ENCODE results near the gene CARMIL1.
"Not testable (repeated sequence)": the region's sequence is repeated elsewhere in the genome, so short reads cannot be mapped to it uniquely, and the experiment has no call there.

The CARMIL1 gene

DNA sequence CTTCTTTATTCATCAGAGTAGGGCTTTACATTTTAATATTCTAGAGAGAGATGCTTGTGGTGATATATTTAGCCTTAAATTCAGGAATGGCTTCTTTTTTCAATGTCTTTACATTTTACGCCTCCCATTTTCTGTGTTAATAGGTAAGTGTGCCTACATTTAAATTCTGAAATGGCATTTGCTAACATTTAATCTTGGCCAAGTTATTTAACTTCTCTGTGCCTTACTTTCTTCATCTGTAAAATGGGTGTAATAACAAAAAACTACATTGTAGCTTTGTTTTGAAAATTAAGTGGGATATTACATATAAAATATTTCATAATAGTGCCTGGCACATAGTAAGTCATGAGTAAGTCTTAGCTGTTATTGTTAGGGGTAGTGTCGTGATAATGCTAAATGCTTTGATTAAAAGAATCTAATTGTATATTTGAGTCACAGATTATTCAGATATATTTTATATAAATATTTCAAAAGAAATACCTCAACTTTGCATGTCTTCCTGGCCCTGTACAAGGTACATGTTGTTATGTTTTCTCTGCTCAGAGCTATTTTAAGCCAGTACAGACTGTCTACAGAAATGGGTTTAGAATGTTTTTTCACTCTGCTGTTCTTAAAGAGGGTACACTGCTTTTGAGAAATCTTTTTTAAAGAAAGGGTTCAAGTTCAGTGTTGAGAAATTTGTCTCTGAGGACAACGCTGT, 18.8 kb downstream of the CARMIL1 start:
- Histone ChIP-seq H3K36me3 (ENCODE audit: insufficient read depth, low read length) (no peaks in the 10 kb centered on the region), H3K9me3 (ENCODE audit: low read length) (no peaks in the 10 kb centered on the region), H3K27ac (ENCODE audit: low read depth, low read length) (no peak overlapping the region), H3K4me3 (ENCODE audit: low read depth in 1 of 2, low read length in 2 of 2) (no peak overlapping the region), H3K9ac (ENCODE audit: low read length) (no peak overlapping the region), H3K4me1 (ENCODE audit: insufficient read depth, low read length) (no peaks in the 10 kb centered on the region), H3K27me3 (ENCODE audit: control insufficient read depth in 1 of 2, insufficient read depth in 2 of 2, low read length in 2 of 2) (no peaks in the 10 kb centered on the region)

DNA sequence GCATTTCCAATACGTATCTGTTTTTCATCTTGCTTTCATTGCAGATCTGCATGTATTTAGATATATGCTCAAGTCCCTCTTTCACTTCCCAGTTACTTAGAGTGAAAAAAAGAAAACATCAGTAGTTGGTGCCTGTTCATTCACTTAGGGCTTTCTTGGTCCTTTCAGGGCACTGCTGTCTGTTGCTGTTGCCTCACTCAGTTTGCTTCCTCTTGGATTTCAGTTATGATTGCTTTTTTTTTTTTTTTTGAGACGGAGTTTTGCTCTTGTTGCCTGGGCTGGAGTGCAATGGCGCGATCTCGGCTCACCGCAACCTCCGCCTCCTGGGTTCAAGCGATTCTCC, 19.3 kb downstream of the CARMIL1 start:
- H3K4me3 ChIP-seq (ENCODE audit: low read depth in 1 of 2, low read length in 2 of 2); H3K9ac ChIP-seq (ENCODE audit: low read length); H3K9me3 ChIP-seq (ENCODE audit: low read length); H3K27me3 ChIP-seq (ENCODE audit: control insufficient read depth in 1 of 2, insufficient read depth in 2 of 2, low read length in 2 of 2); H3K36me3 ChIP-seq (ENCODE audit: insufficient read depth, low read length); H3K27ac ChIP-seq (ENCODE audit: low read depth, low read length); H3K4me1 ChIP-seq (ENCODE audit: insufficient read depth, low read length): not testable (repeated sequence)

DNA sequence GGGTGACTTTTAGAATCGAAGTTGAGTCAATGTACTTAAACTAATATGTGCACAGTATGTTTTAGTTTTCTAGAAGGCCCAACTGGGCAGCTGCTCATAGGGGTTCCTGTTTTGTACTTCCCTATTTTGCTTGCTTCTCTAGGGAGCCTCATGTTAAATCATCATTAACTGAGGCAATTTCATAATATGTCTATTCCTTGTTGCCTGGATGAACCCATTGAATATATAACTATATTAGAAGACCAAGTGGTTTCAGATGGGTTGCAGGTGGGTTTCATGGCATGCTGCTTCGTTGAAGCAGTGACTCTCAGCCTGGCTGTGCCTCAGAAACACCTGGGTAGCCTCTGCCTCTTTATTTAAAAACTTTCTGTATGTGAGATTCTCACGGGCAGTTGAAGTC, 22.2 kb downstream of the CARMIL1 start:
- Histone ChIP-seq H3K36me3 (ENCODE audit: insufficient read depth, low read length) (no peaks in the 10 kb centered on the region), H3K9me3 (ENCODE audit: low read length) (no peaks in the 10 kb centered on the region), H3K27me3 (ENCODE audit: control insufficient read depth in 1 of 2, insufficient read depth in 2 of 2, low read length in 2 of 2) (no peaks in the 10 kb centered on the region), H3K4me1 (ENCODE audit: insufficient read depth, low read length) (no peaks in the 10 kb centered on the region), H3K27ac (ENCODE audit: low read depth, low read length) (no peak overlapping the region), H3K9ac (ENCODE audit: low read length) (no peak overlapping the region), H3K4me3 (ENCODE audit: low read depth in 1 of 2, low read length in 2 of 2) (no peak overlapping the region)

DNA sequence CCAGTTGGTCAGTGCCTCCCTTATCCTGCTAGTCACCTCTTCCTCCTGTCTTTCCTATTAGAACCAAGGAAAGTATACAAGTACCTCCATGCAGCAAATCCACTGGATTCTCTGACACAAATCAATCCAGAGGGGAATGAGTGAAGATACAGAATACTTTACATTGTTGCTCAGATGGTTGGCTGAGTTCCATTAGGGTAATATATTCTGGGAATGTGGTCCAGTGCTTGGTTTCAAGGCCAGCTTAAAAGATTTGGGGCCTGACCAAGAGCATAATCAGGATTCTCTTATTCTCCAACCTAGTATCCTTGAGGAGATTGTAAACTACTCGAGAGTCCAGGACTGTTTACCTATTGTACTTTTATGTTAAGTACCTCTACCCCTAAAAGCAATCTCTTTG, 23.0 kb downstream of the CARMIL1 start:
- no peaks in the 10 kb centered on the region for H3K27me3 ChIP-seq (ENCODE audit: control insufficient read depth in 1 of 2, insufficient read depth in 2 of 2, low read length in 2 of 2)
- H3K4me3 ChIP-seq (ENCODE audit: low read depth in 1 of 2, low read length in 2 of 2) = no peak overlapping the region
- H3K9ac ChIP-seq (ENCODE audit: low read length) = no peak overlapping the region
- no peaks in the 10 kb centered on the region for H3K4me1 ChIP-seq (ENCODE audit: insufficient read depth, low read length)
- H3K27ac ChIP-seq (ENCODE audit: low read depth, low read length) = no peak overlapping the region
- H3K36me3 ChIP-seq (ENCODE audit: insufficient read depth, low read length) = no peaks in the 10 kb centered on the region
- H3K9me3 ChIP-seq (ENCODE audit: low read length) = no peaks in the 10 kb centered on the region

DNA sequence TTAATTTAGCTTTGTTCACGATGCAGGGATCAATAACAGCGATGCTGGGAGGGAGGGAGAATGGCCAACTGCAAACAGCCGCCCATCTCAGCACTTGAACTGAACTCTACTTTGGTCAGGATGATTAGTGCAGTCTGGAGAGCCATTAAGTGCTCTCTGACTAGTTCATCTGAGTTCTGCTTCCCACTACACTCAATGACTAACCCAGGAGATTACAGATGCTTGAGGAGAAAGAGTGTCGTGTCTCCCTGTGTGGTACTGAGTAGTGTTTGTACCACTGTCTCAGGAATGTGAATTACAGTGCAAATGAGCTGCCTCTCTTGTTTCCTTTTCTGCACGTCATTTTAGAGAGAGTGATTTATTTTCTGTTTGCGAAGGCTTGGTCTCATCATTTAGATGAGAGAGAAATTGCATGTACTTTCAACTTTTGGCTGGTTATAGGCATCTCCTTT, 23.5 kb downstream of the CARMIL1 start:
- no peaks in the 10 kb centered on the region for H3K36me3 ChIP-seq (ENCODE audit: insufficient read depth, low read length)
- no peaks in the 10 kb centered on the region for H3K27me3 ChIP-seq (ENCODE audit: control insufficient read depth in 1 of 2, insufficient read depth in 2 of 2, low read length in 2 of 2)
- no peak overlapping the region for H3K4me3 ChIP-seq (ENCODE audit: low read depth in 1 of 2, low read length in 2 of 2)
- no peak overlapping the region for H3K27ac ChIP-seq (ENCODE audit: low read depth, low read length)
- no peaks in the 10 kb centered on the region for H3K9me3 ChIP-seq (ENCODE audit: low read length)
- no peaks in the 10 kb centered on the region for H3K4me1 ChIP-seq (ENCODE audit: insufficient read depth, low read length)
- H3K9ac ChIP-seq (ENCODE audit: low read length) = no peak overlapping the region

DNA sequence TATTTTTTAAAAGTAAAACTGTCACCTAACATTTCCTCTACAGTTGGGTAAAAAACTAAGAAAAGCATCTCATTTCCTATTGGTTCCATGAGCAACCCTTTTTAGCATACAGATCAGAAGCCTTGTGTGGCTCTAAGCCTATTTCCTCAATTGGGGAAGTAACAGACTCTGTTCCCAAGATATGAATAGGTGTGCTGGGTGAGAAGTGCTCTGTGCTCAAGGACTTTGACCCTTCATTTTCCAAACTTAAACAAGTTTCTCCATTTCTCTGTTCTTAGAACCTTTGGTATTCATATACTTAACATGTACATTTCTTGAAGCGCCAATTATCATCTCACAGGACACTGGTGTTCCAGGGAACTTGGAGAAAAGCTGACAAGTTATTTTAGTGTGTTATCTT, 24.1 kb downstream of the CARMIL1 start:
- H3K9ac ChIP-seq (ENCODE audit: low read length) = no peak overlapping the region
- no peaks in the 10 kb centered on the region for H3K36me3 ChIP-seq (ENCODE audit: insufficient read depth, low read length)
- no peak overlapping the region for H3K4me3 ChIP-seq (ENCODE audit: low read depth in 1 of 2, low read length in 2 of 2)
- no peaks in the 10 kb centered on the region for H3K27me3 ChIP-seq (ENCODE audit: control insufficient read depth in 1 of 2, insufficient read depth in 2 of 2, low read length in 2 of 2)
- no peaks in the 10 kb centered on the region for H3K9me3 ChIP-seq (ENCODE audit: low read length)
- no peak overlapping the region for H3K27ac ChIP-seq (ENCODE audit: low read depth, low read length)
- H3K4me1 ChIP-seq (ENCODE audit: insufficient read depth, low read length) = no peaks in the 10 kb centered on the region

DNA sequence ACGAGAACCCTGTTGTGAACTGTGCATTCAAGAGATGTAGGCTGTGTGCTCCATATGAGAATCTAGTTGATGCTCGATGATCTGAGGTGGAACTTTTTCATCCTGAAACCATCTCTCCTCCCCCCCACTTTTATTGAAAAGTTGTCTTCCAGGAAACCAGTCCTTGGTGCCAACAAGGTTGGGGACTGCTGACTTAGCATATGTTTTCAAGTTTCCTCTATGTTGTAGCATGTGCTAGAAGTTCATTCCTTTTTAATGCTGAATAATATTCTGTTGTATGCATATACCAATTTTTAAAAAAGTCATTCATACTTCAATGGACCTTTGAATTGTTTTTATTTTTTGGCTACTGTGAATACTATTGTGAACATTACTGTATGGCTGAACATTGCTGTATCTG, 27.2 kb downstream of the CARMIL1 start:
- Histone ChIP-seq H3K4me1 (ENCODE audit: insufficient read depth, low read length) (no peaks in the 10 kb centered on the region), H3K27ac (ENCODE audit: low read depth, low read length) (no peak overlapping the region), H3K9ac (ENCODE audit: low read length) (no peak overlapping the region), H3K9me3 (ENCODE audit: low read length) (no peaks in the 10 kb centered on the region), H3K4me3 (ENCODE audit: low read depth in 1 of 2, low read length in 2 of 2) (no peak overlapping the region), H3K36me3 (ENCODE audit: insufficient read depth, low read length) (no peaks in the 10 kb centered on the region), H3K27me3 (ENCODE audit: control insufficient read depth in 1 of 2, insufficient read depth in 2 of 2, low read length in 2 of 2) (no peaks in the 10 kb centered on the region)

DNA sequence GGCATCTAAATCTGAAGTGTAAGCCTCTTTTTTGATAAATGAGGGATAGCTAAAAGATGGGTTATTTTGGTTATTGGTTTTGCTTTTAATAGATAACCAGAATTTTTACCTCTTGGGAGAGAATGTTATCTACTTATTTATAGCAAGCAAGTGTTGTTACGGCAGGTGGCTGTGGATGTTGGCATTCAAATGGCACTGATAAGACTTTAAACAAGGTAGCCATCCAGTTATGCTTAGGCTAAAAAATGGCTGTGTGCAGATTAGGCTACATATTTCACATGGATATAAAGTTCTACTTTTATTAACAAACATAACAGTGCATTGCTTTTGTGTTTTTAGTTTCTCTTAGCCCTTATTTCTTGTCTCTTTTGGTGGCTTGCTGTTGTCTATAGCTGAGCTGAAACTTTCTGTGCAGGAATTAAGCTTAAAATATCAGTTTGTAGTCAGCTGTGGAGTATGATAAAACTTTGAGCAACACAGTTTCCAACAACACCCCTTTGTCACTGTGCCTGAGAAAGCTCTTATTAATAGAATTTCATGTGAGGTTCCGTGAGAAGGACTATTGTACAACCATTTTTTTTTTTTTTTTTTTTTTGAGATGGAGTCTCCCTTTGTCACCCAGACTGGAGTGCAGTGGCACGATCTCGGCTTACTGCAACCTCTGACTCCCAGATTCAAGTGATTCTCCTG, 28.8 kb downstream of the CARMIL1 start:
- Histone ChIP-seq H3K9me3 (ENCODE audit: low read length) (no peaks in the 10 kb centered on the region), H3K4me3 (ENCODE audit: low read depth in 1 of 2, low read length in 2 of 2) (no peak overlapping the region), H3K9ac (ENCODE audit: low read length) (no peak overlapping the region), H3K36me3 (ENCODE audit: insufficient read depth, low read length) (no peaks in the 10 kb centered on the region), H3K4me1 (ENCODE audit: insufficient read depth, low read length) (no peaks in the 10 kb centered on the region), H3K27me3 (ENCODE audit: control insufficient read depth in 1 of 2, insufficient read depth in 2 of 2, low read length in 2 of 2) (no peaks in the 10 kb centered on the region), H3K27ac (ENCODE audit: low read depth, low read length) (no peak overlapping the region)

DNA sequence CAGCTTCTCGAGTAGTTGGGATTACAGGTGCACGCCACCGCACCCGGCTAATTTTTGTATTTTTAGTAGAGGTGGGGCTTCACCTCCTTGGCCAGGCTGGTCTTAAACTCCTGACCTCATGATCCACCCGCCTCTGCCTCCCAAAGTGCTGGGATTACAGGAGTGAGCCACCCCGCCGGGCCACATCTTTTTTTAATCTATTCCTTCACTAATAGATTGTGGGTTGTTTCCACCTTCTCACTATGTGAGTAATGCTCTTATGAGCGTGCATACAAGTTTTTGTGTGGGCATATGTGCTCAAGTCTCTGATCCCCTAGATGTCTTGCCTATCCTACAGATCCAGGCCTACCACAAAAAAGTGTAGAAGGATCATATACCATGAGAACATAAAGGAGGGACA, 30.7 kb downstream of the CARMIL1 start:
- Histone ChIP-seq H3K9me3 (ENCODE audit: low read length) (no peaks in the 10 kb centered on the region), H3K4me3 (ENCODE audit: low read depth in 1 of 2, low read length in 2 of 2) (no peak overlapping the region), H3K27me3 (ENCODE audit: control insufficient read depth in 1 of 2, insufficient read depth in 2 of 2, low read length in 2 of 2) (no peaks in the 10 kb centered on the region), H3K9ac (ENCODE audit: low read length) (no peak overlapping the region), H3K27ac (ENCODE audit: low read depth, low read length) (no peak overlapping the region), H3K36me3 (ENCODE audit: insufficient read depth, low read length) (no peaks in the 10 kb centered on the region), H3K4me1 (ENCODE audit: insufficient read depth, low read length) (no peaks in the 10 kb centered on the region)

DNA sequence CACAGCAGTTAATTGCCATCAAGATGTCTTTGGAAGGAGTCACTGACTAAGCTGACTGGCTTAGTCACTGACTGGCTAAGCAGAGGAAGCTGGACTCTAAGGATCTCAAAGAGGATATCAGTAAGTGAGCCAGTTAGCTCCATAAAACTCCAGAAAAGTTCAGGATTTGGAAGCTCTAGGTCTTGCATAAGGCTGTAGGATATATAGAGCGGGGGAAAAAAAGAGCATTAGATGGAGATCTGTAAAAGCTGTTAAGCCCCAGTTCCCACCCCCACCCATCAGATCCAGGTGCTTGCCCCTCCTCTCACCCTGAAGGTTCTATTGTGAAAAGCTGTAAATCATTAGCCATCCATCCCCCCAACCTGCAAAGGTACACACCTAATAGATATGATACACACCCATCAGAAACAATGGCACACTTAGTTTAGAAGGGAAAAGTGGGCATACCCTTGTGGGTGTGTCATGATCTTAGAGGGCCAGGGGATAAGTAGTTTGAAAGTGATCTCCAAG, 32.2 kb downstream of the CARMIL1 start:
- no peak overlapping the region for H3K27ac ChIP-seq (ENCODE audit: low read depth, low read length)
- H3K36me3 ChIP-seq (ENCODE audit: insufficient read depth, low read length) = no peaks in the 10 kb centered on the region
- no peaks in the 10 kb centered on the region for H3K4me1 ChIP-seq (ENCODE audit: insufficient read depth, low read length)
- no peak overlapping the region for H3K4me3 ChIP-seq (ENCODE audit: low read depth in 1 of 2, low read length in 2 of 2)
- H3K9me3 ChIP-seq (ENCODE audit: low read length) = no peaks in the 10 kb centered on the region
- no peak overlapping the region for H3K9ac ChIP-seq (ENCODE audit: low read length)
- H3K27me3 ChIP-seq (ENCODE audit: control insufficient read depth in 1 of 2, insufficient read depth in 2 of 2, low read length in 2 of 2) = no peaks in the 10 kb centered on the region

DNA sequence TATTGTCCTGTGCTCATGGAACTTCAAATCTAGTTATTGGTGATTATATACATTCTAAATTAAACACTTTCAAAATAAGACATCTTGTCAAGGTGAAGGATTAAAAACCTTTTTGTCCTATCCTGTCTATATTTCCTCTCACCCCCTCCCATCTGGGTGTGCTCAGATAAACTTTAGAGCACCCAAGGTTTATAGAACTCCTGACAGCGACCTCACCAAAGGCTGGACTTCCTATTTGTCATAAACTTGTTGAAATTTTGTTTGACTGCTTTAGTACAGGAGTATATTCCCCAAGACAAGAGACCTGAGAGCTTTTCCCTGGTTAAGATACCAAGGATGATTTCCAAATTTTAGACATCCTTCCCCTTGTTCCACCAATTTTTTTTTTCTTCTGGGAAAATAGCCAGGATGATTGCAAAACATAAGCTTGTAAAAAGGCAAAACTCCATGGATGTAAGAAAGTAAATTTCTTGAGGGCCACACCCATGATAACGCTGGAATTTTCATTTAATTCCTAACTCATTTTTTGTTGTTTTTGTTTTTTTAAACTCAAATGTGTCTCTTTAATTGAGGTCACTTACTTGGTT, 33.0 kb downstream of the CARMIL1 start:
- H3K9ac ChIP-seq (ENCODE audit: low read length) = no peak overlapping the region
- no peaks in the 10 kb centered on the region for H3K4me1 ChIP-seq (ENCODE audit: insufficient read depth, low read length)
- no peaks in the 10 kb centered on the region for H3K9me3 ChIP-seq (ENCODE audit: low read length)
- no peaks in the 10 kb centered on the region for H3K36me3 ChIP-seq (ENCODE audit: insufficient read depth, low read length)
- no peak overlapping the region for H3K4me3 ChIP-seq (ENCODE audit: low read depth in 1 of 2, low read length in 2 of 2)
- H3K27ac ChIP-seq (ENCODE audit: low read depth, low read length) = peak overlapping the region; percentile 3
- no peaks in the 10 kb centered on the region for H3K27me3 ChIP-seq (ENCODE audit: control insufficient read depth in 1 of 2, insufficient read depth in 2 of 2, low read length in 2 of 2)
